Measurements from ENCODE around the gene SEC22A.

GRCh38 chr3:123225016-123225415, 23.3 kb downstream of the SEC22A start:
- TF ChIP-seq GATA2 (CRISPR knock-in tag; IDR thresholded peaks at IDR 0.05) (no peak), CTCF (IDR thresholded peaks at IDR 0.05) (no peak), EZH2phosphoT487 (IDR thresholded peaks at IDR 0.05; ENCODE audit: borderline replicate concordance, low read depth) (no peak), TEAD4 (IDR thresholded peaks at IDR 0.05; ENCODE audit: borderline replicate concordance, insufficient read depth) (no peak), SIN3A (IDR thresholded peaks at IDR 0.05; ENCODE audit: borderline replicate concordance, low read depth, low read length) (no peak), POLR2AphosphoS5 (IDR thresholded peaks at IDR 0.05; ENCODE audit: low read depth, low read length) (no peak), SMC3 (IDR thresholded peaks at IDR 0.05; ENCODE audit: low read depth, low read length) (no peak), ELF1 (IDR thresholded peaks at IDR 0.05) (no peak), RCOR1 (IDR thresholded peaks at IDR 0.05; ENCODE audit: low read length) (no peak), EP300 (IDR thresholded peaks at IDR 0.05; ENCODE audit: borderline replicate concordance in 1 of 2, low read depth in 1 of 2, low read length in 1 of 2) (no peak), JUND (IDR thresholded peaks at IDR 0.05) (no peak), FOSL2 (IDR thresholded peaks at IDR 0.05; ENCODE audit: borderline replicate concordance, low read depth) (no peak)

Data from SK-N-SH (cell line).